HCT116 (cell line): Measurements from ENCODE around the gene BRD3OS. TPM values are rescaled to one million over a fixed set of nuclear protein-coding genes. Genes with fewer than 3 reads are reported as not detected.

Experiments used
- ATAC-seq: fragments of 200-7000 bp; cut with Tn5 transposase; 2 replicates; pipeline ENCODE4 v1.9.1; 2020; ENCODE audit warnings: mild to moderate bottlenecking, moderate library complexity
- BruUV-seq: library from RNA; stranded (reverse); fragments of 400-500 nt; replicated peaks from 2 replicates; lab custom pipeline; 2021; lab: Mats Ljungman, UMichigan
- CTCF ChIA-PET: fragments of 300-600 bp; sonication (Branson Sonifier 250); formaldehyde crosslinking; loops from one replicate; lab custom pipeline; 2021; ENCODE audit warnings: antibody characterized with exemption; lab: Charles Lee
- POLR2A ChIA-PET: fragments of 300-600, 350-600 bp; sonication (Branson Sonifier 250); formaldehyde crosslinking; loops from one replicate; lab custom pipeline; 2021; ENCODE audit warnings: antibody characterized with exemption; lab: Charles Lee
- RAD21 ChIA-PET, 2 experiments: fragments of 300-600 bp; sonication (Branson Sonifier 250); formaldehyde crosslinking; loops; one replicate each; lab custom pipeline; 2023; ENCODE audit warnings: low total read pairs in 2 of 2; ENCODE audit not compliant: uncharacterized antibody in 2 of 2, unreplicated experiment in 2 of 2, low non-redundant PET in 1 of 2; lab: Charles Lee
- DNase-seq: peaks from one replicate; pipeline ENCODE4 v3.0.0-alpha.2; 2010; ENCODE audit warnings: low read depth, low spot score
- H2AFZ ChIP-seq: fragments of 200-600 bp; shearing (Covaris generic), sonication (generic); 2 replicates; pipeline ENCODE4 v1.6.1; 2017; ENCODE audit warnings: low read depth, mixed run types, mixed read lengths, antibody characterized with exemption, low read length; ENCODE audit not compliant: poor library complexity, severe bottlenecking
- H3K27ac ChIP-seq: 2 replicates; pipeline ENCODE4 v1.5.1; 2012; ENCODE audit warnings: low read depth, low read length
- H3K27me3 ChIP-seq: fragments of 200-600 bp; sonication (generic); 2 replicates; pipeline ENCODE4 v1.6.1; 2016; ENCODE audit warnings: mixed run types, low read length, mixed read lengths; ENCODE audit not compliant: insufficient read depth
- H3K36me3 ChIP-seq, 2 experiments: fragments of 200-500 bp in 1 of 2; fragments of 200-600 bp in 1 of 2; sonication (Bioruptor generic) in 1 of 2; sonication (generic) in 1 of 2; 2 replicates each; pipeline versions ENCODE4 v1.5.1 to v1.6.1; 2014 to 2016; ENCODE audit warnings: low read length in 2 of 2, inconsistent platforms in 1 of 2, mixed read lengths in 1 of 2, mixed run types in 1 of 2; ENCODE audit not compliant: insufficient read depth in 2 of 2, control insufficient read depth in 1 of 2
- H3K4me1 ChIP-seq, 2 experiments: fragments of 200-600 bp in 1 of 2; sonication (generic) in 1 of 2; 2 replicates each; pipeline versions ENCODE4 v1.5.1 to v1.6.1; 2012 to 2017; ENCODE audit warnings: low read length in 2 of 2, inconsistent platforms in 1 of 2, mild to moderate bottlenecking in 1 of 2, mixed read lengths in 1 of 2, mixed run types in 1 of 2, moderate library complexity in 1 of 2; ENCODE audit not compliant: insufficient read depth in 2 of 2, control insufficient read depth in 1 of 2
- H3K4me2 ChIP-seq: fragments of 200-600 bp; sonication (generic); 2 replicates; pipeline ENCODE4 v1.6.1; 2017; ENCODE audit warnings: mixed run types, low read length, mixed read lengths
- H3K4me3 ChIP-seq, 2 experiments: fragments of 200-600 bp in 1 of 2; sonication (generic) in 1 of 2; replicated peaks in 1 of 2; 2 replicates each; pipeline ENCODE4 v1.5.1; 2011 to 2016; ENCODE audit warnings: low read length in 2 of 2, control low read depth in 1 of 2, low read depth in 1 of 2, mild to moderate bottlenecking in 1 of 2, mixed read lengths in 1 of 2, mixed run types in 1 of 2
- H3K79me2 ChIP-seq: fragments of 200-600 bp; sonication (generic); 2 replicates; pipeline ENCODE4 v1.6.1; 2017; ENCODE audit warnings: mild to moderate bottlenecking, mixed run types, low read length, moderate library complexity, mixed read lengths; ENCODE audit not compliant: insufficient read depth
- H3K9ac ChIP-seq: fragments of 200-600 bp; sonication (generic); 2 replicates; pipeline ENCODE4 v1.6.1; 2016; ENCODE audit warnings: low read length, mixed read lengths
- H3K9me2 ChIP-seq: fragments of 200-600 bp; sonication (generic), shearing (Covaris generic); 2 replicates; pipeline ENCODE4 v1.6.1; 2017; ENCODE audit warnings: mixed run types, mild to moderate bottlenecking, moderate library complexity; ENCODE audit not compliant: insufficient read depth
- H3K9me3 ChIP-seq, 2 experiments: fragments of 200-500 bp in 1 of 2; fragments of 200-600 bp in 1 of 2; sonication (Bioruptor generic) in 1 of 2; sonication (generic) in 1 of 2; 2 replicates each; pipeline ENCODE4 v1.6.1; 2014 to 2017; ENCODE audit warnings: low read length in 2 of 2, mixed read lengths in 2 of 2, inconsistent platforms in 1 of 2, low read depth in 1 of 2, mild to moderate bottlenecking in 1 of 2, mixed run types in 1 of 2, moderate library complexity in 1 of 2; ENCODE audit not compliant: control insufficient read depth in 1 of 2, insufficient read depth in 1 of 2
- H4K20me1 ChIP-seq: fragments of 200-600 bp; sonication (generic), shearing (Covaris generic); 2 replicates; pipeline ENCODE4 v1.6.1; 2017; ENCODE audit warnings: mixed run types, mild to moderate bottlenecking, moderate library complexity; ENCODE audit not compliant: insufficient read depth
- POLR2A ChIP-seq: IDR thresholded peaks from 2 replicates; pipeline ENCODE4 v1.7.0; 2011; ENCODE audit warnings: borderline replicate concordance; ENCODE audit not compliant: insufficient read depth, insufficient read length; ENCODE audit errors: extremely low read depth
- REST ChIP-seq: IDR thresholded peaks from 2 replicates; pipeline ENCODE4 v1.6.1; 2012; ENCODE audit warnings: low read depth
- TCF7L2 ChIP-seq: IDR thresholded peaks from 2 replicates; pipeline ENCODE4 v1.7.0; 2011; ENCODE audit warnings: borderline replicate concordance, inconsistent platforms; ENCODE audit not compliant: insufficient read depth, insufficient read length; ENCODE audit errors: extremely low read depth
- ZFX ChIP-seq: fragments of 450-650 bp; IDR thresholded peaks from 2 replicates; pipeline ENCODE4 v1.6.1; 2017
- ZNF274 ChIP-seq: fragments of 200-500 bp; sonication (Bioruptor generic); IDR thresholded peaks from 2 replicates; pipeline ENCODE4 v1.6.1; 2014; ENCODE audit warnings: mild to moderate bottlenecking, low read depth, low read length, inconsistent platforms
- intact Hi-C: fragments of 100-400 bp; cut with micrococcal nuclease; formaldehyde crosslinking; loops from 2 replicates; pipeline ENCODE4 v1.10.0; 2022
- total RNA-seq: library from RNA; stranded (reverse); gene quantifications from one replicate; pipeline ENCODE4 v1.2.1, GENCODE V29; 2021; ENCODE audit not compliant: unreplicated experiment
- TF ChIP-seq, protein P1 (sequence below): IDR thresholded peaks from 2 replicates; pipeline ENCODE4 v1.6.1; 2012
- TF ChIP-seq, protein P2 (sequence below), 3 experiments: fragments of 200-600 bp in 1 of 3; sonication (generic) in 1 of 3; IDR thresholded peaks in 2 of 3; conservative IDR thresholded peaks in 1 of 3; 2 replicates each; pipeline ENCODE4 v1.5.1; 2012 to 2017; ENCODE audit warnings: low read depth in 2 of 3, low read length in 2 of 3, antibody characterized with exemption in 1 of 3, borderline replicate concordance in 1 of 3, control low read depth in 1 of 3, mild to moderate bottlenecking in 1 of 3, mixed read lengths in 1 of 3, mixed run types in 1 of 3, moderate library complexity in 1 of 3; ENCODE audit not compliant: insufficient read depth in 1 of 3

BRD3OS gene
- total RNA-seq, 1 experiment from 2014 or later, result 17.0 TPM

DNA sequence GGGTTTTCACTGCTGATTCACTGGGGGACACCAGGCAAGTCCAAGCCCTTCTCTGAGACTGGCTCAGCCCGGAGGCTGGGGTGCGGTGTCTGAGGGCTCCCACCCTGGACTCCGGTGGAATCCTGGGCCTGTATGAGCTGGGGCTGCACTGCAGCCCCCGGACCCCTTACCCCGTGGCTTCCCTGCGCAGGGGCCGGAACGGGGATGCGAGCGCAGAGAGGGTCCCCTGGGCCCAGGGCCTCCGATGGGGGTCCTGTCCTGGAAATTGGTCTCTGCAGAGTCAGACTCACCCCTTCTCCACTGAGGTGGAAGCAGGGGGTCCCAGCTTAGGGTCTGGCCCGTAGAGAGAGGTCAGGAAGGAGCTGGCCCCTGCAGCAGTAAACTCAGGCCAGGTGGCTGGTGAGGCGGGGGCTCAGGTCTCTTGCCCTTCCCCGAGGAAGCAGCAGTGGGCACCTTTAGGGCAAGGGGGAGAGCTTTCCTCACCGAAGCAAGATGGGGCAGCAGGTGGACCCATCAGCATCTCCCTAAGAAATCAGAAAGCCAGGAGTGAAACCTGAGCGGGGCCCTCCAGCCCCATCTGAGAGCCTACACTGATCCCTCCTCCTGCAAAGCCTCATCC, 31.5 kb upstream of the BRD3OS start:
- no TSS peak for BruUV-seq
- no peak for DNase-seq
- Histone ChIP-seq H3K4me1 (peaks cover 19 to 40% of the 10 kb centered on the region in 2 experiments), H3K4me2 (peak overlapping the region; percentile 99), H3K9me3 (no peaks in the 10 kb centered on the region), H3K4me3 (peak overlapping the region; percentile 79 to 80), H3K9ac (peak overlapping the region; percentile 76), H3K27me3 (no peaks in the 10 kb centered on the region), H2AFZ (no peak overlapping the region), H3K27ac (peak overlapping the region; percentile 89), H3K79me2 (peaks cover 24% of the 10 kb centered on the region), H4K20me1 (no peaks in the 10 kb centered on the region), H3K9me2 (no peaks in the 10 kb centered on the region), H3K36me3 (no peaks in the 10 kb centered on the region)
- ChIA-PET RAD21 (interaction anchor here (0.7 to 2.6 kb wide), 4 partner anchors 31 to 211 kb away, joined by 5 to 13 read pairs (median 8); partner anchors contain the start of gene BRD3OS (in 1 of the 2)), POLR2A (interaction anchor here (1.0 to 1.1 kb wide), 2 partner anchors 31 to 211 kb away, joined by 4 to 9 read pairs; partner anchors contain the start of gene BRD3OS), CTCF (interaction anchor here (0.8 to 3.8 kb wide), 12 partner anchors 12 to 267 kb away, joined by 3 to 76 read pairs (median 6); partner anchors contain the start of genes BRD3OS and SARDH)
- no peak for ATAC-seq
- intact Hi-C loops, result loop anchor here (1.0 to 10.0 kb wide), 8 partner anchors 32 to 639 kb away; partner anchors contain the start of genes BRD3OS, SURF1 and SURF2
- TF ChIP-seq ZNF274, result no peak
- peak; percentile 12 for TF ChIP-seq POLR2A

- ChIA-PET POLR2A (interaction anchor here (1.0 to 1.1 kb wide), 2 partner anchors 30 to 212 kb away, joined by 4 to 9 read pairs; partner anchors contain the start of gene BRD3OS), RAD21 (interaction anchor here (0.8 to 2.6 kb wide), 4 partner anchors 31 to 212 kb away, joined by 3 to 13 read pairs (median 4); partner anchors contain the start of gene BRD3OS (in 1 of the 2)), CTCF (interaction anchor here (1.0 to 3.8 kb wide), 10 partner anchors 11 to 268 kb away, joined by 3 to 76 read pairs (median 6); partner anchors contain the start of genes BRD3OS and SARDH)
- Histone ChIP-seq H3K36me3 (no peaks in the 10 kb centered on the region), H3K27me3 (no peaks in the 10 kb centered on the region), H4K20me1 (no peaks in the 10 kb centered on the region), H3K27ac (no peak overlapping the region), H3K79me2 (peaks cover 21% of the 10 kb centered on the region), H2AFZ (no peak overlapping the region), H3K4me3 (no peak overlapping the region), H3K9me2 (no peaks in the 10 kb centered on the region), H3K9me3 (no peaks in the 10 kb centered on the region), H3K4me1 (peaks cover 19 to 40% of the 10 kb centered on the region in 2 experiments), H3K4me2 (peak overlapping the region; percentile 99; the same call in 1 of the 2 replicates), H3K9ac (no peak overlapping the region)
- intact Hi-C loops, result loop anchor here (1.0 to 10.0 kb wide), 7 partner anchors 105 to 640 kb away; partner anchors contain the start of genes SURF1 and SURF2
- BruUV-seq, result no TSS peak
- ATAC-seq (peak; percentile 51), DNase-seq (peak; percentile 46)
- TF ChIP-seq ZFX (no peak), REST (no peak), TCF7L2 (no peak)
- TF ChIP-seq, protein P1, sequence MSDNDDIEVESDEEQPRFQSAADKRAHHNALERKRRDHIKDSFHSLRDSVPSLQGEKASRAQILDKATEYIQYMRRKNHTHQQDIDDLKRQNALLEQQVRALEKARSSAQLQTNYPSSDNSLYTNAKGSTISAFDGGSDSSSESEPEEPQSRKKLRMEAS, result no peak
- TF ChIP-seq, protein P2, sequence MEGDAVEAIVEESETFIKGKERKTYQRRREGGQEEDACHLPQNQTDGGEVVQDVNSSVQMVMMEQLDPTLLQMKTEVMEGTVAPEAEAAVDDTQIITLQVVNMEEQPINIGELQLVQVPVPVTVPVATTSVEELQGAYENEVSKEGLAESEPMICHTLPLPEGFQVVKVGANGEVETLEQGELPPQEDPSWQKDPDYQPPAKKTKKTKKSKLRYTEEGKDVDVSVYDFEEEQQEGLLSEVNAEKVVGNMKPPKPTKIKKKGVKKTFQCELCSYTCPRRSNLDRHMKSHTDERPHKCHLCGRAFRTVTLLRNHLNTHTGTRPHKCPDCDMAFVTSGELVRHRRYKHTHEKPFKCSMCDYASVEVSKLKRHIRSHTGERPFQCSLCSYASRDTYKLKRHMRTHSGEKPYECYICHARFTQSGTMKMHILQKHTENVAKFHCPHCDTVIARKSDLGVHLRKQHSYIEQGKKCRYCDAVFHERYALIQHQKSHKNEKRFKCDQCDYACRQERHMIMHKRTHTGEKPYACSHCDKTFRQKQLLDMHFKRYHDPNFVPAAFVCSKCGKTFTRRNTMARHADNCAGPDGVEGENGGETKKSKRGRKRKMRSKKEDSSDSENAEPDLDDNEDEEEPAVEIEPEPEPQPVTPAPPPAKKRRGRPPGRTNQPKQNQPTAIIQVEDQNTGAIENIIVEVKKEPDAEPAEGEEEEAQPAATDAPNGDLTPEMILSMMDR (IDR thresholded peaks at IDR 0.05 in 2 of 3, conservative IDR thresholded peaks at IDR 0.05 in 1 of 3; ENCODE audit: borderline replicate concordance in 1 of 3, insufficient read depth in 1 of 3, low read depth in 2 of 3, low read length in 2 of 3), result peak in 2 of 3 experiments; percentile 94 to 97; a peak in 4 of 6 replicates
Measured at GRCh38 chr9:133994353-133995011, 30.8 kb upstream of the BRD3OS start.
